Measurements from ENCODE around the gene MRC2.

The MRC2 gene

DNA sequence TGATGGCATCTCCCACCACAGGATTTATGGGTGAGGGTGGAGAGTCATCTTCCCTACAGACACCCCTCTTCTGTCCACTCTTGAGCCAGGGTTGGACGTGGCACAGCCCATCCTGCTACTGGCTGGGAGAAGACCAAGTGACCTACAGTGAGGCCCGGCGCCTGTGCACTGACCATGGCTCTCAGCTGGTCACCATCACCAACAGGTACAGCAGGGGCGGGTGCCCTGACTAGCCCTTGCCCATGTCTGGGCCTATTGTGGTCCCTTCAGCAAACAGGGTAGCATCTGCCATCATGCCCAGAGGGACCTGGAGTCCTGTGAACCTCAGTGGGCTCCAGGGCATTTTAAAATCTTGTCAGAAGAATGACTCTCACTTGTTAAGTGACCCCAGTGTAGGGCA is 48.2 kb downstream of the MRC2 start:
- Histone ChIP-seq H3K9me3 (ENCODE audit: control insufficient read depth, low read length) (no peaks in the 10 kb centered on the region), H3K4me3 (ENCODE audit: low read depth, low read length) (no peak overlapping the region), H3K4me1 (peaks cover 6% of the 10 kb centered on the region), H3K27ac (no peak overlapping the region), H3K4me2 (ENCODE audit: low read length) (no peak overlapping the region), H3K9ac (no peak overlapping the region), H3K27me3 (ENCODE audit: control insufficient read depth, insufficient read depth, low read length) (no peaks in the 10 kb centered on the region), H3K36me3 (ENCODE audit: control insufficient read depth, insufficient read depth, low read length) (no peaks in the 10 kb centered on the region), H2AFZ (no peak overlapping the region), H3K79me2 (no peaks in the 10 kb centered on the region)
- TF ChIP-seq, protein P1, sequence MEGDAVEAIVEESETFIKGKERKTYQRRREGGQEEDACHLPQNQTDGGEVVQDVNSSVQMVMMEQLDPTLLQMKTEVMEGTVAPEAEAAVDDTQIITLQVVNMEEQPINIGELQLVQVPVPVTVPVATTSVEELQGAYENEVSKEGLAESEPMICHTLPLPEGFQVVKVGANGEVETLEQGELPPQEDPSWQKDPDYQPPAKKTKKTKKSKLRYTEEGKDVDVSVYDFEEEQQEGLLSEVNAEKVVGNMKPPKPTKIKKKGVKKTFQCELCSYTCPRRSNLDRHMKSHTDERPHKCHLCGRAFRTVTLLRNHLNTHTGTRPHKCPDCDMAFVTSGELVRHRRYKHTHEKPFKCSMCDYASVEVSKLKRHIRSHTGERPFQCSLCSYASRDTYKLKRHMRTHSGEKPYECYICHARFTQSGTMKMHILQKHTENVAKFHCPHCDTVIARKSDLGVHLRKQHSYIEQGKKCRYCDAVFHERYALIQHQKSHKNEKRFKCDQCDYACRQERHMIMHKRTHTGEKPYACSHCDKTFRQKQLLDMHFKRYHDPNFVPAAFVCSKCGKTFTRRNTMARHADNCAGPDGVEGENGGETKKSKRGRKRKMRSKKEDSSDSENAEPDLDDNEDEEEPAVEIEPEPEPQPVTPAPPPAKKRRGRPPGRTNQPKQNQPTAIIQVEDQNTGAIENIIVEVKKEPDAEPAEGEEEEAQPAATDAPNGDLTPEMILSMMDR (IDR thresholded peaks at IDR 0.05), result no peak

DNA sequence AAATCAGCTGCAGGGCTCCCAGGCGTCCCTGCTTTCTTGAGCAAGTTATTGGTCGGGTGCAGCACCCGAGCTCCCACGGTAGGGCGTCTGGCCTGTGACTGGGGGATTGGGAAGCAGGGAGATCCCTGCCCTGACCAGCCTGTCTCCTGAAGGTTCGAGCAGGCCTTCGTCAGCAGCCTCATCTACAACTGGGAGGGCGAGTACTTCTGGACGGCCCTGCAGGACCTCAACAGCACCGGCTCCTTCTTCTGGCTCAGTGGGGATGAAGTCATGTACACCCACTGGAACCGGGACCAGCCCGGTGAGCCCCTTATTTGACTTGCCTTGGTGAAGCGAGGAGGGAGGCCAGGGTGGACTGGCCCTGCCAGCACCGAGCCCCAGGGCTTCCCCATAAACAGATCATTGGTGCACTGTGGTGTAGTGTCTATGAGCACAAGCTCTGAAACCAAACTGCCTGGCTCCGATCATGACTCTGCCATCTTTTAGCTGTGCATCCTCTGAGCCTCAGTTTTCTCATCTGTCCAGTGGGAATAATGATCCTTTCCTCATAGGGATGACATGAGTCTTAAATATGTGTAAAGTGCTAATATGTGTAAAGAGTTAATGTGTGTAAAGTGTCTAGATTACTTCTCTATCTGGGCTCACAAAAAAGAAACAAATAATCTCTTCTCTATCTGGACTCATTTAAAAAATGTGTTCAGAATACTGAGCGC is 48.9 kb downstream of the MRC2 start:
- no peaks in the 10 kb centered on the region for H3K36me3 ChIP-seq (ENCODE audit: control insufficient read depth, insufficient read depth, low read length)
- no peaks in the 10 kb centered on the region for H3K27me3 ChIP-seq (ENCODE audit: control insufficient read depth, insufficient read depth, low read length)
- TF ChIP-seq, protein P1 (IDR thresholded peaks at IDR 0.05), result no peak
- no peaks in the 10 kb centered on the region for H3K9me3 ChIP-seq (ENCODE audit: control insufficient read depth, low read length)
- no peak overlapping the region for H3K4me2 ChIP-seq (ENCODE audit: low read length)
- no peak overlapping the region for H3K9ac ChIP-seq
- no peak overlapping the region for H2AFZ ChIP-seq
- H3K4me3 ChIP-seq (ENCODE audit: low read depth, low read length), result no peak overlapping the region
- H3K4me1 ChIP-seq, result peaks cover 6% of the 10 kb centered on the region
- no peaks in the 10 kb centered on the region for H3K79me2 ChIP-seq
- H3K27ac ChIP-seq, result no peak overlapping the region

DNA sequence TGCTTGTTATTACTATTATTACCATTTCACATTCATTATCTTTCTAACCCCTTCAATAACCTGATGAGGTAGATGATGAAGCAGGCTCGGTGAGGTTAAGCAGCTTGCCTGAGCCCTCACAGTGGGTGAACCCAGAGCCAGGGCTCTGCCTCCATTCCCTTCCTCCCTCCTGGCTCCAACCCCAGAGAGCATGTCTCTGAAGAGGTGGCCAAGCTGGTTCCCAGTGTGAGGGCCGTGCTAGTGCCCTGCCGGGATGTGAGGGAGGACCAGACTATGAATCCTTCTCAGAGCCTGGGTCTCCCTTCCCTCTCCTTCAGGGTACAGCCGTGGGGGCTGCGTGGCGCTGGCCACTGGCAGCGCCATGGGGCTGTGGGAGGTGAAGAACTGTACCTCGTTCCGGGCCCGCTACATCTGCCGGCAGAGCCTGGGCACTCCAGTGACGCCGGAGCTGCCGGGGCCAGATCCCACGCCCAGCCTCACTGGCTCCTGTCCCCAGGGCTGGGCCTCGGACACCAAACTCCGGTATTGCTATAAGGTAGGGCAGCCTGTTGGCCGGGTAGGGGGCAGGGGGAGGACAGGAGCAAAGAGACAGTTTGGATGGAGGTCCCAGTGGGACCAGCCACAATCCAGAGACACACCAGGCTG is 49.6 kb downstream of the MRC2 start:
- Histone ChIP-seq H3K27ac (no peak overlapping the region), H3K79me2 (no peaks in the 10 kb centered on the region), H3K4me1 (peaks cover 4% of the 10 kb centered on the region), H3K9me3 (ENCODE audit: control insufficient read depth, low read length) (no peaks in the 10 kb centered on the region), H3K27me3 (ENCODE audit: control insufficient read depth, insufficient read depth, low read length) (no peaks in the 10 kb centered on the region), H3K4me2 (ENCODE audit: low read length) (no peak overlapping the region), H2AFZ (no peak overlapping the region), H3K36me3 (ENCODE audit: control insufficient read depth, insufficient read depth, low read length) (no peaks in the 10 kb centered on the region), H3K4me3 (ENCODE audit: low read depth, low read length) (no peak overlapping the region), H3K9ac (no peak overlapping the region)
- TF ChIP-seq, protein P1 (IDR thresholded peaks at IDR 0.05), result no peak

DNA sequence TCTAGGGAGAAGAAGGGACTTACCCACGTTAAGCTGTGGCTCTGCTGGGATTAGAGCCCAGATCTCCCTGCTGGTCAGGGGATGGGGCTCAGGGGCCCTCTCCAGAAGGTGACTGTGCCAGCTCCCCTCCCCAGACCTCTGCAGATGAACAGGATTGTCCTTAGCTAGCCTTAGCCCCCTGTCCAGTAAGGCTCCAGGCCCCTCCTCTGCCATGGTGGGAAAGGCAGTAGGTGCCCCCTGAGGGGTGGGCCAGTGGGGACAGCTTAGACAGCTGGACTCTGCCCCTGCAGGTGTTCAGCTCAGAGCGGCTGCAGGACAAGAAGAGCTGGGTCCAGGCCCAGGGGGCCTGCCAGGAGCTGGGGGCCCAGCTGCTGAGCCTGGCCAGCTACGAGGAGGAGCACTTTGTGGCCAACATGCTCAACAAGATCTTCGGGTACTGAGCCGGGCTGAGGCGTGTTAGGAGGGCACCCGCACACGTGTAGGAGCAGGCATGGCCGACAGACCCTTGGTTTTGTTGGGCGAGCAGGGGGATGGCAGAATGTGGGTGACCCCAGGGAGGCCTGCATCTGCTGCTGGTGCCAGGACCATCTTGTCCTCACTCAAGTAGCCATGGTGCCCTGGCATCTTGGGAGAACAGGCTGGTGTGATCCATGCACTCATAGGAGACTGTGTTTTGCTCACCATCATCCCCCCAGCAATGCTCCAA is 50.9 kb downstream of the MRC2 start:
- Histone ChIP-seq H3K36me3 (ENCODE audit: control insufficient read depth, insufficient read depth, low read length) (no peaks in the 10 kb centered on the region), H3K9me3 (ENCODE audit: control insufficient read depth, low read length) (no peaks in the 10 kb centered on the region), H3K9ac (no peak overlapping the region), H3K27ac (no peak overlapping the region), H3K27me3 (ENCODE audit: control insufficient read depth, insufficient read depth, low read length) (no peaks in the 10 kb centered on the region), H2AFZ (no peak overlapping the region), H3K4me1 (no peaks in the 10 kb centered on the region), H3K4me2 (ENCODE audit: low read length) (no peak overlapping the region), H3K79me2 (no peaks in the 10 kb centered on the region), H3K4me3 (ENCODE audit: low read depth, low read length) (no peak overlapping the region)
- TF ChIP-seq, protein P1 (IDR thresholded peaks at IDR 0.05), result no peak
